ENCODE data around the gene WDR88. TPM values are rescaled to one million over a fixed set of nuclear protein-coding genes. Genes with fewer than 3 reads are reported as not detected.

WDR88 gene
- total and polyA plus RNA-seq, 10 of the 15 experiments (the other 5 are each of a cell fraction or from before 2014, with no cell fraction given), result 0.19 to 0.34 TPM; not detected in 8

DNA sequence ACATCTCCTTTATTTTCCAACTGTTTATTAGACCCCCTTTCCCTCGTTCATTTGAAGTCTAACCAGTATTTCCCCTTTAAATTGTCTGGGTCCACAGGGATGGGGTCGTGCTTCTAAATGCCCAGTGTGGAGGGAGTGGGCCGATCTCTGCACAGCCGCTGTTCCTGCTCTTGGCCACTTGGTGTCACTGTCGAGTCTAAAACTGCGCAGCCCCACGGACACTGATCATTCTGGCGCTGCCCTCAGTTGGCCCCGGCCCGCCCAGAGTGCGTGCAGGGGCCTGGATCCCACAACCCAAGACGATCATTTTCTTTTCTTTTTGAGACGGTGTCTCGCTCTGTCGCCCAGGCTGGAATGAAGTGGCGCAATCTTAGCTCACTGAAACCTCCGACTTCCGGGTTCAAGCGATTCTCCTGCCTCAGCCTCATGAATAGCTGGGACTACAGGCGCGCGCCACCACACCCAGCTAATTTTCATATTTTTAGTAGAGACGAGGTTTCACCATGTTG is 12.0 kb downstream of the WDR88 start (continued):
- no peak for TF ChIP-seq SIX5 (IDR thresholded peaks at IDR 0.05; ENCODE audit: low read depth, low read length, severe bottlenecking)
- no peak for TF ChIP-seq ASH2L (IDR thresholded peaks at IDR 0.05; ENCODE audit: borderline replicate concordance, low read depth)
- TF ChIP-seq SREBF1 (IDR thresholded peaks at IDR 0.05; ENCODE audit: low read length), result no peak
- no peak for TF ChIP-seq EZH2 (IDR thresholded peaks at IDR 0.05; ENCODE audit: borderline replicate concordance, control insufficient read depth, low read depth, low read length)
- TF ChIP-seq, protein P1, sequence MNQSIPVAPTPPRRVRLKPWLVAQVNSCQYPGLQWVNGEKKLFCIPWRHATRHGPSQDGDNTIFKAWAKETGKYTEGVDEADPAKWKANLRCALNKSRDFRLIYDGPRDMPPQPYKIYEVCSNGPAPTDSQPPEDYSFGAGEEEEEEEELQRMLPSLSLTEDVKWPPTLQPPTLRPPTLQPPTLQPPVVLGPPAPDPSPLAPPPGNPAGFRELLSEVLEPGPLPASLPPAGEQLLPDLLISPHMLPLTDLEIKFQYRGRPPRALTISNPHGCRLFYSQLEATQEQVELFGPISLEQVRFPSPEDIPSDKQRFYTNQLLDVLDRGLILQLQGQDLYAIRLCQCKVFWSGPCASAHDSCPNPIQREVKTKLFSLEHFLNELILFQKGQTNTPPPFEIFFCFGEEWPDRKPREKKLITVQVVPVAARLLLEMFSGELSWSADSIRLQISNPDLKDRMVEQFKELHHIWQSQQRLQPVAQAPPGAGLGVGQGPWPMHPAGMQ (IDR thresholded peaks at IDR 0.05; ENCODE audit: borderline replicate concordance), result no peak
- no peak for TF ChIP-seq EED (IDR thresholded peaks at IDR 0.05; ENCODE audit: low read depth)
- no peak for TF ChIP-seq BRCA1 (IDR thresholded peaks at IDR 0.05; ENCODE audit: low read depth, low read length)
- no peak for TF ChIP-seq MYC (IDR thresholded peaks at IDR 0.05; ENCODE audit: insufficient read depth, insufficient read length, insufficient replicate concordance, low read length, severe bottlenecking)
- TF ChIP-seq ESRRA (IDR thresholded peaks at IDR 0.05; ENCODE audit: low read length), result no peak
- TF ChIP-seq RAD21 (IDR thresholded peaks at IDR 0.05; ENCODE audit: insufficient read depth, low read depth, low read length), result peak; percentile 88
- no peak for TF ChIP-seq STAT1 (conservative IDR thresholded peaks at IDR 0.05)

DNA sequence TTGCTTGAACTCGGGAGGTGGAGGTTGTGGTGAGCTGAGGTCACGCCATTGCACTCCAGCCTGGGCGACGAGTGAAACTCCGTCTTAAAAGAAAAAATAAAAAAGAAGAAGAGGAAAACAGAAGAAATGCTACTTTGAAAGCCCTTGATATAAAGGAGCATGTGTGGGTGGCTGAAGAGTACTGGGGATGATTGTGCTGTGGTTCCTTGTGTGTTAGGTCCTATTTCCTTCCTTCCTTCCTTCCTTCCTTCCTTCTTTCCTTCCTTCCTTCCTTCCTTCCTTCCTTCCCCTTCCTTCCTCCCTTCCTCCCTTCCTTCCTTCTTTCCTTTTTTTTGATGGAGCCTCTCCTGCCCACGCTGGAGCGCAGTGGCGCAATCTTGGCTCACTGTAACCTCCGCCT is 14.3 kb downstream of the WDR88 start:
- H3K79me2 ChIP-seq (ENCODE audit: control insufficient read depth, insufficient read depth, low read length), result no peaks in the 10 kb centered on the region
- no peaks in the 10 kb centered on the region for H3K4me1 ChIP-seq (ENCODE audit: control insufficient read depth, insufficient read depth, low read length)
- no peak for DNase-seq (ENCODE audit: low read depth, low spot score)
- no peaks in the 10 kb centered on the region for H3K36me3 ChIP-seq (ENCODE audit: control insufficient read depth in 2 of 2, insufficient read depth in 2 of 2, low read length in 1 of 2)
- CTCF ChIA-PET, result interaction anchor here (3.0 kb wide), 1 partner anchor 38 kb away, joined by 15 read pairs; no protein-coding TSS in a partner anchor
- H4K20me1 ChIP-seq (ENCODE audit: control insufficient read depth, insufficient read depth), result no peaks in the 10 kb centered on the region
- no TSS peak for BruUV-seq (replicated peaks)
- intact Hi-C loops (cut with micrococcal nuclease; ENCODE audit: unreplicated experiment), result no loop called here
- H3K9me3 ChIP-seq (replicated peaks; ENCODE audit: control insufficient read depth, insufficient read depth, low read length), result no peaks in the 10 kb centered on the region
- H3K27me3 ChIP-seq (replicated peaks in 1 of 2; ENCODE audit: control insufficient read depth in 2 of 2, insufficient read depth in 2 of 2, low read length in 1 of 2), result no peaks in the 10 kb centered on the region
- in situ Hi-C loops (cut with MboI), result no loop called here
- POLR2A ChIA-PET, result no interaction called here
- ATAC-seq, result no peak
- TF ChIP-seq RFX5 (IDR thresholded peaks at IDR 0.05; ENCODE audit: low read depth, low read length) (no peak), POU2F2 (IDR thresholded peaks at IDR 0.05; ENCODE audit: borderline replicate concordance, low read depth, low read length) (no peak)
- 75% methylated on average over 9 of the region's 9 CpGs for WGBS (ENCODE audit: insufficient coverage, insufficient replicate concordance, low lambda C conversion rate, missing lambda C conversion rate)
- SMC1A ChIA-PET (ENCODE audit: uncharacterized antibody, unreplicated experiment), result interaction anchor here (1.0 to 2.2 kb wide), 2 partner anchors 13 to 38 kb away, joined by 3 to 8 read pairs; no protein-coding TSS in a partner anchor
- H2AFZ ChIP-seq (ENCODE audit: control insufficient read depth, low read depth, low read length), result no peak overlapping the region
- no peak overlapping the region for H3K4me2 ChIP-seq (ENCODE audit: control insufficient read depth, insufficient read depth)
- FAIRE-seq, result no peak
- H3K9ac ChIP-seq (ENCODE audit: control insufficient read depth, insufficient read depth, low read length), result no peak overlapping the region
- RAD21 ChIA-PET (ENCODE audit: unreplicated experiment), result no interaction called here
- H3K27ac ChIP-seq (ENCODE audit: control insufficient read depth, insufficient read depth), result no peak overlapping the region
- H3K4me3 ChIP-seq, result no peak overlapping the region

All from GM12878 (cell line).